ENCODE measurements around the gene ACKR4. TPM values are rescaled to one million over a fixed set of nuclear protein-coding genes. Genes with fewer than 3 reads are reported as not detected.
"Not testable (repeated sequence)": the region's sequence is repeated elsewhere in the genome, so short reads cannot be mapped to it uniquely, and the experiment has no call there.

The ACKR4 gene
- total RNA-seq, 1 experiment from 2014 or later = 4.9 TPM

DNA sequence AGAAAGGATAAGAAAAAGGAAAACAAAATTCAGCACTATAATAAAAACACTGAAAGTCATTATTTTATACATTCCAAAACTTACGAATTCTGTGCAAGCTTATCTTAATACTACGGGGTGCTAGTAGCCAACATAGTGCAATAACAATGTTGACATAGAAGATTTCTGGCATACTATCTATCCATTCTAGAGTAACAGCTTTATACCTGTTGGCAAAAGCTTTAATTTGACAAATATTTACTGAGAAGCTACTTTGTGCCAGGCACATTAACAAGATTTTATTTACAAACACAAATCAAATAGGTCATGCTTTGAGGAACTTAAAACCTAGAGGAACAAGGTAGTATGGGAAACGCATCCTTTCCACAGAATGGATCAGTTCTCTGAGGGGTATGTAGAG, 1.1 kb downstream of the ACKR4 start:
- DNase-seq = no peak
- Mint-ChIP-seq H3K9me3 (ENCODE audit: low read depth, unreplicated experiment) (no peaks in the 10 kb centered on the region), H3K36me3 (ENCODE audit: insufficient read depth, unreplicated experiment) (peaks cover 5% of the 10 kb centered on the region), H3K4me1 (ENCODE audit: low read depth, unreplicated experiment) (peaks cover 29% of the 10 kb centered on the region), H3K4me3 (ENCODE audit: low read depth, unreplicated experiment) (no peak overlapping the region), H3K27me3 (ENCODE audit: unreplicated experiment) (no peaks in the 10 kb centered on the region), H3K27ac (ENCODE audit: unreplicated experiment) (no peak overlapping the region)
- BruUV-seq (replicated peaks) = no TSS peak
- CTCF ChIA-PET = no interaction called here
- intact Hi-C loops (cut with micrococcal nuclease; ENCODE audit: unreplicated experiment) = loop anchor here (5.0 kb wide), 1 partner anchor 44 kb away; no protein-coding TSS in a partner anchor
- TF ChIP-seq, protein P1, sequence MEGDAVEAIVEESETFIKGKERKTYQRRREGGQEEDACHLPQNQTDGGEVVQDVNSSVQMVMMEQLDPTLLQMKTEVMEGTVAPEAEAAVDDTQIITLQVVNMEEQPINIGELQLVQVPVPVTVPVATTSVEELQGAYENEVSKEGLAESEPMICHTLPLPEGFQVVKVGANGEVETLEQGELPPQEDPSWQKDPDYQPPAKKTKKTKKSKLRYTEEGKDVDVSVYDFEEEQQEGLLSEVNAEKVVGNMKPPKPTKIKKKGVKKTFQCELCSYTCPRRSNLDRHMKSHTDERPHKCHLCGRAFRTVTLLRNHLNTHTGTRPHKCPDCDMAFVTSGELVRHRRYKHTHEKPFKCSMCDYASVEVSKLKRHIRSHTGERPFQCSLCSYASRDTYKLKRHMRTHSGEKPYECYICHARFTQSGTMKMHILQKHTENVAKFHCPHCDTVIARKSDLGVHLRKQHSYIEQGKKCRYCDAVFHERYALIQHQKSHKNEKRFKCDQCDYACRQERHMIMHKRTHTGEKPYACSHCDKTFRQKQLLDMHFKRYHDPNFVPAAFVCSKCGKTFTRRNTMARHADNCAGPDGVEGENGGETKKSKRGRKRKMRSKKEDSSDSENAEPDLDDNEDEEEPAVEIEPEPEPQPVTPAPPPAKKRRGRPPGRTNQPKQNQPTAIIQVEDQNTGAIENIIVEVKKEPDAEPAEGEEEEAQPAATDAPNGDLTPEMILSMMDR (IDR thresholded peaks at IDR 0.05; ENCODE audit: unreplicated experiment) = no peak

DNA sequence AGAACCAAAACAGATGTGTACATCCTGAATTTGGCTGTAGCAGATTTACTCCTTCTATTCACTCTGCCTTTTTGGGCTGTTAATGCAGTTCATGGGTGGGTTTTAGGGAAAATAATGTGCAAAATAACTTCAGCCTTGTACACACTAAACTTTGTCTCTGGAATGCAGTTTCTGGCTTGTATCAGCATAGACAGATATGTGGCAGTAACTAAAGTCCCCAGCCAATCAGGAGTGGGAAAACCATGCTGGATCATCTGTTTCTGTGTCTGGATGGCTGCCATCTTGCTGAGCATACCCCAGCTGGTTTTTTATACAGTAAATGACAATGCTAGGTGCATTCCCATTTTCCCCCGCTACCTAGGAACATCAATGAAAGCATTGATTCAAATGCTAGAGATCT, 3.5 kb downstream of the ACKR4 start:
- CTCF ChIA-PET; intact Hi-C loops (cut with micrococcal nuclease; ENCODE audit: unreplicated experiment); H3K4me3 Mint-ChIP-seq (ENCODE audit: low read depth, unreplicated experiment); DNase-seq; H3K27me3 Mint-ChIP-seq (ENCODE audit: unreplicated experiment); H3K27ac Mint-ChIP-seq (ENCODE audit: unreplicated experiment); H3K36me3 Mint-ChIP-seq (ENCODE audit: insufficient read depth, unreplicated experiment); H3K9me3 Mint-ChIP-seq (ENCODE audit: low read depth, unreplicated experiment); BruUV-seq (replicated peaks): not testable (repeated sequence)
- H3K4me1 Mint-ChIP-seq (ENCODE audit: low read depth, unreplicated experiment) = peaks cover 11% of the 10 kb centered on the region

DNA sequence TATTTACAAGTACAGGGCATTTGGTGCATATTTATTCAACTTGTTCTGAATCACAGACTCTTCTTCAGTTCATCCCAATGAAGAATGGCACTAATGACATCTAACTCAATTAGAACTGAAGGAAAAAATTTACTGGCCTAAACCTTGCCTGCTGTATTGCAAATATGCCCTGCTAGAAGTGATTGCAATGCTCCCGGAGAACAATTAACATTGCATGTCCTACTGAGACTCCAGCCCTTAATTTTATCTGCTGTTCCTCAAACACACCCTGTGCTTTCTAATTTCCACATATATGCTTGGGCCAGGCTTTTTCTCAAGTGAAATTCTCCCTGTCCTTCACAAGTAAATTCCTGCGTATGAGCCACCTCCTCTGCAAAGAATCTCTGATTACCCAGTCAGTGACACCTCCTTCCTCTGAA, 8.3 kb downstream of the ACKR4 start:
- CTCF ChIA-PET = no interaction called here
- Mint-ChIP-seq H3K27me3 (ENCODE audit: unreplicated experiment) (no peaks in the 10 kb centered on the region), H3K4me3 (ENCODE audit: low read depth, unreplicated experiment) (no peak overlapping the region), H3K36me3 (ENCODE audit: insufficient read depth, unreplicated experiment) (no peaks in the 10 kb centered on the region), H3K9me3 (ENCODE audit: low read depth, unreplicated experiment) (peaks cover 4% of the 10 kb centered on the region), H3K27ac (ENCODE audit: unreplicated experiment) (no peak overlapping the region), H3K4me1 (ENCODE audit: low read depth, unreplicated experiment) (no peaks in the 10 kb centered on the region)
- DNase-seq = no peak
- TF ChIP-seq, protein P1 (IDR thresholded peaks at IDR 0.05; ENCODE audit: unreplicated experiment) = no peak
- intact Hi-C loops (cut with micrococcal nuclease; ENCODE audit: unreplicated experiment) = no loop called here
- BruUV-seq (replicated peaks) = no TSS peak

DNA sequence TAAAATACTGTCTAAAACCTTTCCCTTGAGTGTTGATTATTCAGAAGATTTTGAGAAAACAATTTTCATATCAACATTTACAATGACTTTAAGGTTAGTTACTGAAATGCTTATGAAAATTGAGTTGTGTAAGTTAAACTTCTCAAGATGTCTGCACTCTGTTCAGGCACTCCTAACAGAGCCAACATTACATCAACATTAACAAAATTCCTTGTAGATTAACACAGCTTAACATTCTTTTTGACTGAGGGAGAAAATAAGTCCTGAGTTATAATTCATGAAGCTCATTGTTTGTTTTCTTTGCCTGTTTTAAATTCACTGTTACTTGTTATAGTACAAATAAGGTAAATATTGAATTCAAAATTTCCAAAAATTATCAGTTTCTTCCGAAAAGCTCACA, 9.0 kb downstream of the ACKR4 start:
- H3K27ac Mint-ChIP-seq (ENCODE audit: unreplicated experiment) = no peak overlapping the region
- CTCF ChIA-PET = interaction anchor here (0.6 to 0.7 kb wide), 2 partner anchors 9 to 329 kb away, joined by 3 read pairs; partner anchors contain the start of gene ACKR4
- no peaks in the 10 kb centered on the region for H3K27me3 Mint-ChIP-seq (ENCODE audit: unreplicated experiment)
- TF ChIP-seq, protein P1 (IDR thresholded peaks at IDR 0.05; ENCODE audit: unreplicated experiment) = no peak
- DNase-seq = no peak
- peaks cover 4% of the 10 kb centered on the region for H3K9me3 Mint-ChIP-seq (ENCODE audit: low read depth, unreplicated experiment)
- no peak overlapping the region for H3K4me3 Mint-ChIP-seq (ENCODE audit: low read depth, unreplicated experiment)
- intact Hi-C loops (cut with micrococcal nuclease; ENCODE audit: unreplicated experiment) = no loop called here
- no TSS peak for BruUV-seq (replicated peaks)
- no peaks in the 10 kb centered on the region for H3K36me3 Mint-ChIP-seq (ENCODE audit: insufficient read depth, unreplicated experiment)
- no peaks in the 10 kb centered on the region for H3K4me1 Mint-ChIP-seq (ENCODE audit: low read depth, unreplicated experiment)

GRCh38 chr3:132606620-132607019, 9.6 kb downstream of the ACKR4 start:
- H3K36me3 Mint-ChIP-seq (ENCODE audit: insufficient read depth, unreplicated experiment); H3K27me3 Mint-ChIP-seq (ENCODE audit: unreplicated experiment); H3K4me1 Mint-ChIP-seq (ENCODE audit: low read depth, unreplicated experiment); BruUV-seq (replicated peaks); H3K4me3 Mint-ChIP-seq (ENCODE audit: low read depth, unreplicated experiment); H3K9me3 Mint-ChIP-seq (ENCODE audit: low read depth, unreplicated experiment); H3K27ac Mint-ChIP-seq (ENCODE audit: unreplicated experiment); intact Hi-C loops (cut with micrococcal nuclease; ENCODE audit: unreplicated experiment); DNase-seq: not testable (repeated sequence)
- CTCF ChIA-PET = interaction anchor here (0.6 kb wide), 1 partner anchor 330 kb away, joined by 3 read pairs; no protein-coding TSS in a partner anchor

DNA sequence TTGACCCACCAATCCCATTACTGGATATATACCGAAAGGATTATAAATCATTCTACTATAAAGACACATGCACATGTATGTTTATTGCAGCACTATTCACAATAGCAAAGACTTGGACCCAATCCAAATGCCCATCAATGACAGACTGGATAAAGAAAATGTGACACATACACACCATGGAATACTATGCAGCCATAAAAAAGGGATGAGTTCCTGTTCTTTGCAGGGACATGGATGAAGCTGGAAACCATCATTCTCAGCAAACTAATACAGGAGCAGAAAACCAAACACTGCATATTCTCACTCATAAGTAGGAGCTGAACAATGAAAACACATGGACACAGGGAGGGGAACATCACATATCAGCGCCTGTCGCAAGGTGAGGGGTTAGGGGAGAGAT, 18.2 kb downstream of the ACKR4 start:
- DNase-seq; H3K4me1 Mint-ChIP-seq (ENCODE audit: low read depth, unreplicated experiment); CTCF ChIA-PET; H3K4me3 Mint-ChIP-seq (ENCODE audit: low read depth, unreplicated experiment); H3K27ac Mint-ChIP-seq (ENCODE audit: unreplicated experiment); BruUV-seq (replicated peaks); H3K27me3 Mint-ChIP-seq (ENCODE audit: unreplicated experiment); intact Hi-C loops (cut with micrococcal nuclease; ENCODE audit: unreplicated experiment); H3K9me3 Mint-ChIP-seq (ENCODE audit: low read depth, unreplicated experiment); H3K36me3 Mint-ChIP-seq (ENCODE audit: insufficient read depth, unreplicated experiment): not testable (repeated sequence)
